Stimulated activated CD4-positive, alpha-beta T cell treated with anti-CD3 and anti-CD28 coated beads, TNF-alpha, amount 100 ng/mL, for 24 hours (primary cell): Measurements from ENCODE around the gene BMPR1A.
A peak's percentile ranks its signal among the peaks of the same experiment; 100 is the strongest.
"Not testable (repeated sequence)": the region's sequence is repeated elsewhere in the genome, so short reads cannot be mapped to it uniquely, and the experiment has no call there.

Experiments
- DNase-seq, 3 experiments: peaks; one replicate each; pipeline ENCODE4 v3.0.0-alpha.2; 2020; ENCODE audit warnings: low read depth in 3 of 3

The BMPR1A gene

GRCh38 chr10:86968994-86969355, 212.6 kb downstream of the BMPR1A start:
- DNase-seq = no peak

GRCh38 chr10:86969421-86970041, 213.1 kb downstream of the BMPR1A start:
- DNase-seq = no peak

- no peak for DNase-seq
Measured at GRCh38 chr10:86970162-86970981, 214.0 kb downstream of the BMPR1A start.

GRCh38 chr10:86970982-86971231, 214.5 kb downstream of the BMPR1A start:
- DNase-seq = no peak

GRCh38 chr10:86971232-86971991, 215.0 kb downstream of the BMPR1A start:
- peak; percentile 72 to 83 (median 74) for DNase-seq

GRCh38 chr10:86972613-86973380, 216.4 kb downstream of the BMPR1A start:
- DNase-seq = no peak

GRCh38 chr10:86974484-86974883, 218.1 kb downstream of the BMPR1A start:
- no peak for DNase-seq

- DNase-seq = no peak
Measured at GRCh38 chr10:86976362-86977056, 220.1 kb downstream of the BMPR1A start.

- not testable (repeated sequence) for DNase-seq
Measured at GRCh38 chr10:86978457-86978856, 222.0 kb downstream of the BMPR1A start.

GRCh38 chr10:86979296-86979818, 222.9 kb downstream of the BMPR1A start:
- DNase-seq = no peak

- DNase-seq = no peak
Measured at GRCh38 chr10:86979977-86980448, 223.6 kb downstream of the BMPR1A start.

GRCh38 chr10:86981020-86981419, 224.6 kb downstream of the BMPR1A start:
- DNase-seq = not testable (repeated sequence)

- no peak for DNase-seq
Measured at GRCh38 chr10:86981716-86982115, 225.3 kb downstream of the BMPR1A start.
